ENCODE results near the gene PCNX4. TPM values are rescaled to one million over a fixed set of nuclear protein-coding genes. Genes with fewer than 3 reads are reported as not detected.
A peak's percentile ranks its signal among the peaks of the same experiment; 100 is the strongest.
"Not testable (repeated sequence)": the region's sequence is repeated elsewhere in the genome, so short reads cannot be mapped to it uniquely, and the experiment has no call there.

PCNX4 gene
- total RNA-seq, 1 donor from 2014 or later, result 56.0 TPM

- Mint-ChIP-seq H3K27ac (ENCODE audit: unreplicated experiment) (peak overlapping the region; percentile 94), H3K4me3 (ENCODE audit: unreplicated experiment) (peak overlapping the region; percentile 90), H3K9me3 (ENCODE audit: unreplicated experiment) (no peaks in the 10 kb centered on the region), H3K27me3 (ENCODE audit: unreplicated experiment) (no peaks in the 10 kb centered on the region), H3K4me1 (ENCODE audit: unreplicated experiment) (peaks cover 34% of the 10 kb centered on the region), H3K36me3 (ENCODE audit: unreplicated experiment) (peaks cover 12% of the 10 kb centered on the region)
- DNase-seq (ENCODE audit: extremely low spot score, unreplicated experiment), result no peak
- TF ChIP-seq, protein P1, sequence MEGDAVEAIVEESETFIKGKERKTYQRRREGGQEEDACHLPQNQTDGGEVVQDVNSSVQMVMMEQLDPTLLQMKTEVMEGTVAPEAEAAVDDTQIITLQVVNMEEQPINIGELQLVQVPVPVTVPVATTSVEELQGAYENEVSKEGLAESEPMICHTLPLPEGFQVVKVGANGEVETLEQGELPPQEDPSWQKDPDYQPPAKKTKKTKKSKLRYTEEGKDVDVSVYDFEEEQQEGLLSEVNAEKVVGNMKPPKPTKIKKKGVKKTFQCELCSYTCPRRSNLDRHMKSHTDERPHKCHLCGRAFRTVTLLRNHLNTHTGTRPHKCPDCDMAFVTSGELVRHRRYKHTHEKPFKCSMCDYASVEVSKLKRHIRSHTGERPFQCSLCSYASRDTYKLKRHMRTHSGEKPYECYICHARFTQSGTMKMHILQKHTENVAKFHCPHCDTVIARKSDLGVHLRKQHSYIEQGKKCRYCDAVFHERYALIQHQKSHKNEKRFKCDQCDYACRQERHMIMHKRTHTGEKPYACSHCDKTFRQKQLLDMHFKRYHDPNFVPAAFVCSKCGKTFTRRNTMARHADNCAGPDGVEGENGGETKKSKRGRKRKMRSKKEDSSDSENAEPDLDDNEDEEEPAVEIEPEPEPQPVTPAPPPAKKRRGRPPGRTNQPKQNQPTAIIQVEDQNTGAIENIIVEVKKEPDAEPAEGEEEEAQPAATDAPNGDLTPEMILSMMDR (IDR thresholded peaks at IDR 0.05), result no peak
Observed at GRCh38 chr14:60093606-60094005, 1.9 kb downstream of the PCNX4 start.

GRCh38 chr14:60094306-60094897, 2.7 kb downstream of the PCNX4 start:
- TF ChIP-seq, protein P1 (IDR thresholded peaks at IDR 0.05), result no peak
- peak overlapping the region; percentile 94 for H3K27ac Mint-ChIP-seq (ENCODE audit: unreplicated experiment)
- peaks cover 12% of the 10 kb centered on the region for H3K36me3 Mint-ChIP-seq (ENCODE audit: unreplicated experiment)
- peak overlapping the region; percentile 90 for H3K4me3 Mint-ChIP-seq (ENCODE audit: unreplicated experiment)
- no peaks in the 10 kb centered on the region for H3K27me3 Mint-ChIP-seq (ENCODE audit: unreplicated experiment)
- DNase-seq (ENCODE audit: extremely low spot score, unreplicated experiment), result no peak
- H3K9me3 Mint-ChIP-seq (ENCODE audit: unreplicated experiment), result no peaks in the 10 kb centered on the region
- peaks cover 34% of the 10 kb centered on the region for H3K4me1 Mint-ChIP-seq (ENCODE audit: unreplicated experiment)

- Mint-ChIP-seq H3K4me3 (ENCODE audit: unreplicated experiment) (no peak overlapping the region), H3K27ac (ENCODE audit: unreplicated experiment) (no peak overlapping the region), H3K27me3 (ENCODE audit: unreplicated experiment) (no peaks in the 10 kb centered on the region)
Observed at GRCh38 chr14:60095231-60095630, 3.5 kb downstream of the PCNX4 start.

GRCh38 chr14:60095781-60096450, 4.2 kb downstream of the PCNX4 start:
- H3K36me3 Mint-ChIP-seq (ENCODE audit: unreplicated experiment), result peaks cover 16% of the 10 kb centered on the region
- no peak for DNase-seq (ENCODE audit: extremely low spot score, unreplicated experiment)
- H3K27me3 Mint-ChIP-seq (ENCODE audit: unreplicated experiment), result no peaks in the 10 kb centered on the region
- no peaks in the 10 kb centered on the region for H3K9me3 Mint-ChIP-seq (ENCODE audit: unreplicated experiment)
- H3K27ac Mint-ChIP-seq (ENCODE audit: unreplicated experiment), result no peak overlapping the region
- TF ChIP-seq, protein P1 (IDR thresholded peaks at IDR 0.05), result no peak
- peaks cover 30% of the 10 kb centered on the region for H3K4me1 Mint-ChIP-seq (ENCODE audit: unreplicated experiment)
- no peak overlapping the region for H3K4me3 Mint-ChIP-seq (ENCODE audit: unreplicated experiment)

More at GRCh38 chr14:60095231-60095630, 3.5 kb downstream of the PCNX4 start:
- TF ChIP-seq, protein P1 (IDR thresholded peaks at IDR 0.05), result no peak
- DNase-seq (ENCODE audit: extremely low spot score, unreplicated experiment), result no peak
- Mint-ChIP-seq H3K36me3 (ENCODE audit: unreplicated experiment) (peaks cover 12% of the 10 kb centered on the region), H3K9me3 (ENCODE audit: unreplicated experiment) (no peaks in the 10 kb centered on the region), H3K4me1 (ENCODE audit: unreplicated experiment) (peaks cover 34% of the 10 kb centered on the region)

- peaks cover 16% of the 10 kb centered on the region for H3K36me3 Mint-ChIP-seq (ENCODE audit: unreplicated experiment)
- DNase-seq (ENCODE audit: extremely low spot score, unreplicated experiment), result no peak
- H3K4me3 Mint-ChIP-seq (ENCODE audit: unreplicated experiment), result no peak overlapping the region
- H3K9me3 Mint-ChIP-seq (ENCODE audit: unreplicated experiment), result no peaks in the 10 kb centered on the region
- H3K27me3 Mint-ChIP-seq (ENCODE audit: unreplicated experiment), result no peaks in the 10 kb centered on the region
- no peak overlapping the region for H3K27ac Mint-ChIP-seq (ENCODE audit: unreplicated experiment)
- H3K4me1 Mint-ChIP-seq (ENCODE audit: unreplicated experiment), result peaks cover 37% of the 10 kb centered on the region
- TF ChIP-seq, protein P1 (IDR thresholded peaks at IDR 0.05), result no peak
Observed at GRCh38 chr14:60097974-60098373, 6.3 kb downstream of the PCNX4 start.

GRCh38 chr14:60099855-60100254, 8.1 kb downstream of the PCNX4 start:
- peak overlapping the region; percentile 23 for H3K27ac Mint-ChIP-seq (ENCODE audit: unreplicated experiment)
- peaks cover 16% of the 10 kb centered on the region for H3K36me3 Mint-ChIP-seq (ENCODE audit: unreplicated experiment)
- H3K27me3 Mint-ChIP-seq (ENCODE audit: unreplicated experiment); DNase-seq (ENCODE audit: extremely low spot score, unreplicated experiment); H3K9me3 Mint-ChIP-seq (ENCODE audit: unreplicated experiment); H3K4me3 Mint-ChIP-seq (ENCODE audit: unreplicated experiment): not testable (repeated sequence)
- peaks cover 24% of the 10 kb centered on the region for H3K4me1 Mint-ChIP-seq (ENCODE audit: unreplicated experiment)
